Measurements from ENCODE around the gene ABCA1. TPM values are rescaled to one million over a fixed set of nuclear protein-coding genes. Genes with fewer than 3 reads are reported as not detected.

The ABCA1 gene
- total RNA-seq, 1 donor from 2014 or later = 1.3 TPM

- Mint-ChIP-seq H3K27ac (no peak overlapping the region), H3K27me3 (ENCODE audit: insufficient read depth) (no peaks in the 10 kb centered on the region), H3K4me1 (ENCODE audit: low read depth) (no peaks in the 10 kb centered on the region), H3K36me3 (ENCODE audit: low read depth) (no peaks in the 10 kb centered on the region), H3K9me3 (no peaks in the 10 kb centered on the region), H3K4me3 (no peak overlapping the region)
- no peak for DNase-seq (ENCODE audit: low spot score)
- intact Hi-C loops (cut with micrococcal nuclease) = no loop called here
These were observed 35.3 kb downstream of the ABCA1 start for GRCh38 chr9:104892701-104893100.

DNA sequence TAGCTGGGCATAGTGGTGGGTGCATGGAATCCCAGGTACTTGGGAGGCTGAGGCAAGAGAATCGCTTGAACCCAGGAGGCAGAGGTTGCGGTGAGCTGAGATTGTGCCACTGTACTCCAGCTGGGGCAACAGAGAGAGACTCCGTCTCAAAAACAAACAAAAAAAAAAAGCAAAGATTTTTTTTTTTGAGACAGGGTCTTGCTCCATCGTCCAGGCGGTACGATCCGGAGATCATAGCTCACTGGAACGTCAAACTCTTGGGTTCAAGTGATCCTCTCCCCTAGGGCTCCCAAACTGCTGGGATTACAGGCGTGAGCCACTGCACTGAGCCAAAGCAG is 37.6 kb downstream of the ABCA1 start:
- intact Hi-C loops (cut with micrococcal nuclease) = no loop called here
- Mint-ChIP-seq H3K9me3 (no peaks in the 10 kb centered on the region), H3K4me1 (ENCODE audit: low read depth) (no peaks in the 10 kb centered on the region), H3K4me3 (no peak overlapping the region), H3K27me3 (ENCODE audit: insufficient read depth) (no peaks in the 10 kb centered on the region), H3K36me3 (ENCODE audit: low read depth) (no peaks in the 10 kb centered on the region), H3K27ac (no peak overlapping the region)
- DNase-seq (ENCODE audit: low spot score) = no peak

- no peaks in the 10 kb centered on the region for H3K4me1 Mint-ChIP-seq (ENCODE audit: low read depth)
- intact Hi-C loops (cut with micrococcal nuclease) = no loop called here
- no peaks in the 10 kb centered on the region for H3K36me3 Mint-ChIP-seq (ENCODE audit: low read depth)
- DNase-seq (ENCODE audit: low spot score) = no peak
- no peaks in the 10 kb centered on the region for H3K27me3 Mint-ChIP-seq (ENCODE audit: insufficient read depth)
- H3K9me3 Mint-ChIP-seq = no peaks in the 10 kb centered on the region
- no peak overlapping the region for H3K4me3 Mint-ChIP-seq
- no peak overlapping the region for H3K27ac Mint-ChIP-seq
These were observed 41.9 kb downstream of the ABCA1 start for GRCh38 chr9:104885818-104886709.

DNA sequence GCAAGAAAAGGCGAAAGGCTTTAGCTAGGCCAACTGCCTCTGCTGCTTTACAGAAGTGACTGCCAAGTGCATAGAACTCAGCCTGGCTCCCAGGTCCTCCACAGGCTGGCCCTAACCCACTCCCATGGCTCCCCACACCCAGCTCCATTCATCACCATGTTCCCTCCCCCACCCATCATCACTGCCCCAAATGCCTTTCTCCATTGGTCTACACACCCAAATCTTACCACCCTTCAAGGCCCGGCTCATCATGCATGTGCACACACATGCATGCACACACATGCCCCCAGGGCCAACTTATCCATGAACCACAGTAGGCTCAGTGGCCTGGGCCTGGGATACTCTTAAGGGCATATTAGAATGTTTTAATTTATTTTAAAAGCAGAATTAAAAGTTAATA is 44.8 kb downstream of the ABCA1 start:
- Mint-ChIP-seq H3K9me3 (no peaks in the 10 kb centered on the region), H3K4me1 (ENCODE audit: low read depth) (no peaks in the 10 kb centered on the region), H3K27me3 (ENCODE audit: insufficient read depth) (no peaks in the 10 kb centered on the region), H3K36me3 (ENCODE audit: low read depth) (no peaks in the 10 kb centered on the region), H3K27ac (no peak overlapping the region), H3K4me3 (no peak overlapping the region)
- DNase-seq (ENCODE audit: low spot score) = no peak
- intact Hi-C loops (cut with micrococcal nuclease) = no loop called here

- Mint-ChIP-seq H3K9me3 (no peaks in the 10 kb centered on the region), H3K27me3 (ENCODE audit: insufficient read depth) (no peaks in the 10 kb centered on the region), H3K4me3 (no peak overlapping the region), H3K36me3 (ENCODE audit: low read depth) (no peaks in the 10 kb centered on the region), H3K27ac (no peak overlapping the region), H3K4me1 (ENCODE audit: low read depth) (no peaks in the 10 kb centered on the region)
- intact Hi-C loops (cut with micrococcal nuclease) = no loop called here
- no peak for DNase-seq (ENCODE audit: low spot score)
These were observed 45.4 kb downstream of the ABCA1 start for GRCh38 chr9:104882566-104882965.

DNA sequence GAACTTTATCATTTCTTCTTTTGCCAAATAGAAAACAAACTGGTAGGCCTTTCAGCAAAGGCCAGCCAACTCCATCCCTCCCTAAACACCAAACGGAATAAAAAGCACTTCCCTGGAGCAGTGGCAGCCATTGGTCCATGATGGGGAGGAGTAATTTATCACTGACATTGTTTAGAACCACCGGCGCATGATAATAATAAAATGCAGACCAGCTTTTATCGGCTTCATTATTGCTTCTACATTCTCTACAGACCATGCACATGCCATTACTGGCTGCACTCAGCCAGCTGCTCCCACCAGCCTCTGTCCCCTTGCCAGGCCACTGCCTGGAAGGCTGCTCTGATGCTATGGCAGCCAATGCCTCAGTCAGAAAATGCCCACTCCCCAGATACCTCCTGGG is 45.9 kb downstream of the ABCA1 start:
- H3K27ac Mint-ChIP-seq = no peak overlapping the region
- H3K4me3 Mint-ChIP-seq = no peak overlapping the region
- H3K4me1 Mint-ChIP-seq (ENCODE audit: low read depth) = no peaks in the 10 kb centered on the region
- H3K36me3 Mint-ChIP-seq (ENCODE audit: low read depth) = no peaks in the 10 kb centered on the region
- no peak for DNase-seq (ENCODE audit: low spot score)
- no peaks in the 10 kb centered on the region for H3K9me3 Mint-ChIP-seq
- no peaks in the 10 kb centered on the region for H3K27me3 Mint-ChIP-seq (ENCODE audit: insufficient read depth)
- intact Hi-C loops (cut with micrococcal nuclease) = no loop called here

DNA sequence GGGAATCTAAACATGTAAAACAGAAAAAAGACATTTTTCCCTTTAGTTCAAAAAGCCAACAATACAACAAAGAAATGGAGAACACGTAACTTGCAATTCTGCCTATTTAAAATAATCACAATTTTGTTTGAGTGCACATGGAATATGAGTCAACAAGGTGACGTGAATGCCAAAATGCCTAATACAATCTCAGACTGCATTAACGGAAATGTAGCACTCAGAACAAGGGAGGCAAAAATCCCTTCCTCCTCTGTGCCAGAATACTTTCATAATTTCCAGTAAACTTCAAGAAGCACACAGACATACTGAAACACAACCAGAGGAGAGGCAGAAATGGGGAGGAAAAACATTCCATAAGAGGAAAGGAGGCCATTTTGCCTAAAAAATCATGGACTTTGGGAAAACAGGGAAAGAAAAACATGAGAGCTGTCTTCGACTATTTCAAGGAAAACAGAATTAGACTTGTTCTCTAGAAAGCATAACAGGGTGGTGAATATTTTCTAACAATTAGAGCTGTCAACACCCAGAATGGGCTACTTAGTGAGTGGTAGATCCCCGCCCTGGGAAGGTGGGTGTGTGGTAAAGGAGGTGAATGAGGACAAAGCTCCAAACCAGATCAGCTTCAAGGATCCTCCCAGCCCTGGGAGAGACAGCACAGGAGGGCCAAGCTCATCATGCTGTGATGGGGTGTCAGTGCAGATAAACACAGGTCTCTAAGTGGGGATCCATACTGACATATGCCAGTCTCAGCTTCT is 48.2 kb downstream of the ABCA1 start:
- Mint-ChIP-seq H3K36me3 (ENCODE audit: low read depth) (no peaks in the 10 kb centered on the region), H3K27ac (no peak overlapping the region), H3K4me3 (no peak overlapping the region), H3K9me3 (no peaks in the 10 kb centered on the region), H3K27me3 (ENCODE audit: insufficient read depth) (no peaks in the 10 kb centered on the region), H3K4me1 (ENCODE audit: low read depth) (no peaks in the 10 kb centered on the region)
- intact Hi-C loops (cut with micrococcal nuclease) = no loop called here
- DNase-seq (ENCODE audit: low spot score) = no peak

DNA sequence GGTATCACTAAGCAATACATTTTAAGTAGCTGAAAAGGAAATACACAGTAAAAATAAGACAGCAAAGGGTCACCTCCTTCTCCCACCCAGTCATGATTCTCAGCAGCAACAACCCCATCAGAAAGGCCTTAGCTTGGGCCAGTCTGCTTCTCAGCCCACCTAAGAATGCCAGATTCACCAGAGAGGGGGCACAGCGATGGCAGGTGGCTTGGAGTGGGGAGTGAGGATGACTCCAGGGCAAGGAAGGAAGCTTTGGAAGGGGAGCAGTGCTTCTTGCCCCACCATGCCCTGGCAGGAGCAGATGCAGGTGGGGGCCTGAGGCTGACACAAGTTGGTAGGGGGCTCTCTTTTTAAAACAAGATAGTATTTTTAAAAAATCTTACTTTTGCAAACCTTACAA is 51.4 kb downstream of the ABCA1 start:
- no peak overlapping the region for H3K27ac Mint-ChIP-seq
- intact Hi-C loops (cut with micrococcal nuclease) = no loop called here
- no peaks in the 10 kb centered on the region for H3K36me3 Mint-ChIP-seq (ENCODE audit: low read depth)
- no peaks in the 10 kb centered on the region for H3K4me1 Mint-ChIP-seq (ENCODE audit: low read depth)
- DNase-seq (ENCODE audit: low spot score) = no peak
- no peaks in the 10 kb centered on the region for H3K27me3 Mint-ChIP-seq (ENCODE audit: insufficient read depth)
- no peak overlapping the region for H3K4me3 Mint-ChIP-seq
- no peaks in the 10 kb centered on the region for H3K9me3 Mint-ChIP-seq

- Mint-ChIP-seq H3K4me3 (no peak overlapping the region), H3K36me3 (ENCODE audit: low read depth) (no peaks in the 10 kb centered on the region), H3K27ac (no peak overlapping the region), H3K27me3 (ENCODE audit: insufficient read depth) (no peaks in the 10 kb centered on the region), H3K4me1 (ENCODE audit: low read depth) (no peaks in the 10 kb centered on the region), H3K9me3 (no peaks in the 10 kb centered on the region)
- intact Hi-C loops (cut with micrococcal nuclease) = no loop called here
- DNase-seq (ENCODE audit: low spot score) = no peak
These were observed 52.1 kb downstream of the ABCA1 start for GRCh38 chr9:104875897-104876296.

GRCh38 chr9:104875320-104875719 is 52.6 kb downstream of the ABCA1 start:
- Mint-ChIP-seq H3K36me3 (ENCODE audit: low read depth) (no peaks in the 10 kb centered on the region), H3K27ac (no peak overlapping the region), H3K9me3 (no peaks in the 10 kb centered on the region), H3K27me3 (ENCODE audit: insufficient read depth) (no peaks in the 10 kb centered on the region), H3K4me3 (no peak overlapping the region), H3K4me1 (ENCODE audit: low read depth) (no peaks in the 10 kb centered on the region)
- DNase-seq (ENCODE audit: low spot score) = no peak
- intact Hi-C loops (cut with micrococcal nuclease) = no loop called here

- intact Hi-C loops (cut with micrococcal nuclease) = no loop called here
- H3K4me1 Mint-ChIP-seq (ENCODE audit: low read depth) = no peaks in the 10 kb centered on the region
- no peak overlapping the region for H3K4me3 Mint-ChIP-seq
- H3K9me3 Mint-ChIP-seq = no peaks in the 10 kb centered on the region
- H3K36me3 Mint-ChIP-seq (ENCODE audit: low read depth) = no peaks in the 10 kb centered on the region
- no peak for DNase-seq (ENCODE audit: low spot score)
- no peaks in the 10 kb centered on the region for H3K27me3 Mint-ChIP-seq (ENCODE audit: insufficient read depth)
- no peak overlapping the region for H3K27ac Mint-ChIP-seq
These were observed 54.5 kb downstream of the ABCA1 start for GRCh38 chr9:104873489-104873850.

GRCh38 chr9:104872656-104873488 is 55.1 kb downstream of the ABCA1 start:
- DNase-seq (ENCODE audit: low spot score) = no peak
- Mint-ChIP-seq H3K4me1 (ENCODE audit: low read depth) (no peaks in the 10 kb centered on the region), H3K9me3 (no peaks in the 10 kb centered on the region), H3K36me3 (ENCODE audit: low read depth) (no peaks in the 10 kb centered on the region), H3K27me3 (ENCODE audit: insufficient read depth) (no peaks in the 10 kb centered on the region), H3K27ac (no peak overlapping the region), H3K4me3 (no peak overlapping the region)
- intact Hi-C loops (cut with micrococcal nuclease) = no loop called here

DNA sequence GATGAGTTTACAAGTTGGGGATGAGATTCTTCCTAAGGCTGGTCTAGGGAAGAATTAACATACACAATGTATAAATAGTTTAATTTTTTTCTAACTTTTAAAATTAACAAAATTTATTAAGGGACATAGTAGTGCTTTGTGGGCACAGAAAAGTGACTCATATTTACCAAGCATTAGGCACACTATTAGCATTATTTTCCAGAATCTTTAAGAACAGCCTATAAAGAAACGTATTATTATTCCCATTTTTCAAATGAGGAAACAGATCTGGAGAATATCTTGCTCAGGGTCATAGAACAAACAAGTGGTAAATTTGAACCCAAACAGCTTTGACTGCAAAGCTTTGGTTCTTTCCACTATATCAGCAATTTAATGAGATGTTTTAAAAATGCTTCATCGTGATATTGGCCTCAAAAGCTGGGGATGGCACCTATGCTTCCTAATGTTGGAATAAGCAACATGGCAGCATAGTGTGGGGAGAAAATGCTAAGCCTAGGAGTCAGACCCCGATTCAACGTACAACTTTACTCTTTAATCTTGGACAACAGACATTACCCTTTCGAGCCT is 55.9 kb downstream of the ABCA1 start:
- no peaks in the 10 kb centered on the region for H3K9me3 Mint-ChIP-seq
- no peaks in the 10 kb centered on the region for H3K4me1 Mint-ChIP-seq (ENCODE audit: low read depth)
- H3K36me3 Mint-ChIP-seq (ENCODE audit: low read depth) = no peaks in the 10 kb centered on the region
- H3K27ac Mint-ChIP-seq = no peak overlapping the region
- no peak overlapping the region for H3K4me3 Mint-ChIP-seq
- DNase-seq (ENCODE audit: low spot score) = no peak
- H3K27me3 Mint-ChIP-seq (ENCODE audit: insufficient read depth) = no peaks in the 10 kb centered on the region
- intact Hi-C loops (cut with micrococcal nuclease) = no loop called here
